H1 (cell line): ENCODE results near the gene BCL2L14. TPM values are rescaled to one million over a fixed set of nuclear protein-coding genes. Genes with fewer than 3 reads are reported as not detected.

Experiments used
- ASH2L ChIP-seq: fragments of 200-600, 300-600 bp; sonication (generic); IDR thresholded peaks from one replicate; pipeline ENCODE4 v1.7.1; 2017; ENCODE audit warnings: low read length
- ATF3 ChIP-seq: IDR thresholded peaks from 2 replicates; pipeline ENCODE4 v1.6.1; 2011; ENCODE audit warnings: low read depth, mild to moderate bottlenecking, low read length; ENCODE audit not compliant: insufficient read depth
- BCL11A ChIP-seq, 2 experiments: IDR thresholded peaks; one replicate each; pipeline ENCODE4 v1.6.1; 2011; ENCODE audit warnings: low read depth in 2 of 2, low read length in 2 of 2, mild to moderate bottlenecking in 2 of 2
- CBX5 ChIP-seq: fragments of 300-800, 300-1000 bp; sonication (generic); IDR thresholded peaks from 2 replicates; pipeline ENCODE4 v1.7.1; 2016; ENCODE audit warnings: antibody characterized with exemption, low read length, low read depth
- CBX8 ChIP-seq: fragments of 300-800, 300-1000 bp; sonication (generic); IDR thresholded peaks from 2 replicates; pipeline ENCODE4 v1.7.1; 2016; ENCODE audit warnings: low read depth, low read length, borderline replicate concordance
- CEBPB ChIP-seq: IDR thresholded peaks from 2 replicates; pipeline ENCODE4 v1.6.1; 2012; ENCODE audit warnings: low read depth, low read length
- CHD2 ChIP-seq: IDR thresholded peaks from 2 replicates; pipeline ENCODE4 v1.6.1; 2012; ENCODE audit warnings: low read length, improper control_type of control experiment
- EGR1 ChIP-seq: IDR thresholded peaks from 2 replicates; pipeline ENCODE4 v1.6.1; 2011; ENCODE audit warnings: low read depth, low read length, borderline replicate concordance
- HDAC2 ChIP-seq, 2 experiments: fragments of 300-600 bp in 1 of 2; sonication (generic) in 1 of 2; IDR thresholded peaks; 2 replicates each; pipeline ENCODE4 v1.6.1; 2011 to 2012; ENCODE audit warnings: low read depth in 2 of 2, low read length in 2 of 2, mild to moderate bottlenecking in 2 of 2, moderate library complexity in 2 of 2, borderline replicate concordance in 1 of 2, inconsistent platforms in 1 of 2
- HDAC6 ChIP-seq: IDR thresholded peaks from one replicate; pipeline ENCODE4 v1.7.1; 2012; ENCODE audit warnings: low read depth, mild to moderate bottlenecking, inconsistent platforms, low read length, moderate library complexity
- JUND ChIP-seq: IDR thresholded peaks from 2 replicates; pipeline ENCODE4 v1.6.1; 2011; ENCODE audit warnings: mild to moderate bottlenecking, improper control_type of control experiment, low read length
- KDM4A ChIP-seq: IDR thresholded peaks from one replicate; pipeline ENCODE4 v1.7.1; 2012; ENCODE audit warnings: low read depth, mild to moderate bottlenecking, moderate library complexity, low read length, inconsistent platforms; ENCODE audit not compliant: severe bottlenecking
- RXRA ChIP-seq: IDR thresholded peaks from 2 replicates; pipeline ENCODE4 v1.6.1; 2011; ENCODE audit warnings: low read depth, mild to moderate bottlenecking, low read length, moderate library complexity; ENCODE audit not compliant: insufficient read depth
- SAP30 ChIP-seq: fragments of 300-600 bp; sonication (generic); IDR thresholded peaks from 2 replicates; pipeline ENCODE4 v1.7.1; 2012; ENCODE audit warnings: low read length, moderate library complexity, mild to moderate bottlenecking, inconsistent platforms; ENCODE audit not compliant: insufficient read depth, insufficient replicate concordance
- SP2 ChIP-seq: IDR thresholded peaks from 2 replicates; pipeline ENCODE4 v1.6.1; 2012; ENCODE audit warnings: mild to moderate bottlenecking, low read length, inconsistent platforms
- TAF1 ChIP-seq: IDR thresholded peaks from 2 replicates; pipeline ENCODE4 v1.6.1; 2011; ENCODE audit warnings: mild to moderate bottlenecking, low read depth, low read length
- TAF7 ChIP-seq: optimal IDR thresholded peaks from 2 replicates; pipeline ENCODE3; 2011; ENCODE audit warnings: low read depth, mild to moderate bottlenecking, inconsistent platforms, low read length, moderate library complexity, borderline replicate concordance
- polyA plus RNA-seq, 7 experiments: library from polyadenylated mRNA; depleted of rRNA in 3 of 7; stranded (reverse) in 5 of 7; unstranded in 2 of 7; fragments of >200 nt in 5 of 7; fragments of 200-250 nt in 2 of 7; gene quantifications; 1 replicate in 5 of 7; 2 replicates in 1 of 7; 4 replicates in 1 of 7; pipeline versions ENCODE4 v1.2.1 to v1.2.3, GENCODE V29; 2011 to 2013; ENCODE audit warnings: missing spikeins in 2 of 7, mixed read lengths in 2 of 7
- total RNA-seq: library from RNA; stranded (reverse); fragmentation: NEBNext Ultra II Directional; extraction: Animal tissue kit (Norgen Biotek cat#: 25700); gene quantifications from 2 replicates; pipeline ENCODE4 v1.2.1, GENCODE V29; 2021

BCL2L14 gene
- total and polyA plus RNA-seq, 2 of the 8 experiments (the other 6 are each of a cell fraction or from before 2014, with no cell fraction given) = 0.80 to 2.4 TPM

GRCh38 chr12:12086973-12087692 lies 16.4 kb downstream of the BCL2L14 start (continued):
- no peak for TF ChIP-seq CBX5
- no peak for TF ChIP-seq SAP30
- no peak for TF ChIP-seq TAF1
- no peak for TF ChIP-seq EGR1
- no peak for TF ChIP-seq JUND
- no peak for TF ChIP-seq TAF7
- TF ChIP-seq ASH2L = no peak
- no peak for TF ChIP-seq RXRA
- no peak for TF ChIP-seq SP2
- no peak for TF ChIP-seq CEBPB
- no peak for TF ChIP-seq CHD2
- TF ChIP-seq HDAC6 = no peak
- no peak; a peak in 1 of 4 replicates for TF ChIP-seq HDAC2 (IDR thresholded peaks at IDR 0.05; ENCODE audit: borderline replicate concordance in 1 of 2, low read depth in 2 of 2, low read length in 2 of 2)
- TF ChIP-seq CBX8 = no peak
- TF ChIP-seq BCL11A (IDR thresholded peaks at IDR 0.05; ENCODE audit: low read depth in 2 of 2, low read length in 2 of 2) = no peak
- no peak for TF ChIP-seq ATF3
- peak; percentile 21 for TF ChIP-seq KDM4A
